Activated CD8-positive, alpha-beta memory T cell treated with anti-CD3 and anti-CD28 coated beads for 24 hours (primary cell): ENCODE results near the gene NETO1.

ENCODE experiments used
- DNase-seq: peaks from one replicate; pipeline ENCODE4 v3.0.0-alpha.2; 2020

NETO1 gene

DNA sequence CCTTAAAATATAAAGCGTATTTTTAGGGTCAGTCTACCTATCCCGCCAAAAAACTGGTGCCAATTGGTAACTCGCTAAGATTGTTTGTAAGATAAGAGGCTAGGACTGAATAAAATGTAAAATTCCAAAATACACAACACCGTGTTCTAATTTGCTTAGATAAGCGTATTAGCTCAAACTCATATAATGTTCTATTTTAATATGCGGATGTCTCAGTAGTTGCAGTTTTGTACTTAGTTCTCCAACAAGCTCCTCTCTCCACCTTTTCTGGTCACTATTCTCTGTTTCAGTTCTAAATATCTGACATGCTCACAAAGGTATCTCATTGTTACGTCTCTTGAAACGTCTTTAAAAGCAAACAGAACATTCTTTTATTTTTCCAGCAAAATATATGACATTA, 24.0 kb downstream of the NETO1 start:
- DNase-seq = no peak

GRCh38 chr18:72840109-72840508, 27.7 kb downstream of the NETO1 start:
- DNase-seq = no peak

DNA sequence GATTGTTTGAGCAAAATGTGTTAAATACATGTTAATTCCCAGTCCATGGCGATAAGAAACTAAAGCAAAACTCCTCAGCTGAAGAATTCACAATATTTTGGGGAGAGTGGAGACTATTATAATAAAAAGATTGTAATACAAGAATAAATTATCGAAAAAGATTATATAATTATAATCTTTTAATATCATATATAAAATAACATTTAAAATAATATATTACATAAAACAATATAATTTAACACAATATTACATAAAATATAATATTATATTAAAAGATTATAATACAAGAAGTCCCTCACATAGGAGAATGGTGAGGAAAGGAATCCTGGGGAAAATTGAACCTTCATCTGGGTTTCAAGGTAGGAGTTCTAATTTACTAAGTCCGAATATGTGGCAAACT, 33.1 kb downstream of the NETO1 start:
- no peak for DNase-seq

GRCh38 chr18:72833471-72833870, 34.3 kb downstream of the NETO1 start:
- no peak for DNase-seq

- DNase-seq = no peak
These were observed 37.7 kb downstream of the NETO1 start for GRCh38 chr18:72830109-72830508.

DNA sequence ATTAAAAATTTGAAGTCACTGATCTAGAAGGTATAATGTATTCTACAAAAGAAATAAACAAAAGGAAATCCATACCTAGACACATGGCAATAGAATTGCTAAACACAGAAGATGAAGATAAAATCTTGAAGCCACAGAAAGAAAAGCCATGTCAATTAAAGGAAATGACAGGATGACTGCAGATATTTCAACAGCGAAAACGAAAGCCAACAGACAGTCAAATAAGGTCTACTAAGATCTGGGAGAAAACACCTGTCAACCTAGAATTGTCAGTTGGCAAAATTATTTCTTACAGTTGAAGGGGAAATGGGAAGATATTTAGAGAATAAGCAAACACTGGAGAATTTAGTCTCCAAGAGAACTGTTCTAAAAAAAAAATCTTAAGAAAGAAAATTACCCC, 39.2 kb downstream of the NETO1 start:
- DNase-seq = no peak

- no peak for DNase-seq
These were observed 41.1 kb downstream of the NETO1 start for GRCh38 chr18:72826736-72827135.

- DNase-seq = no peak
These were observed 44.4 kb downstream of the NETO1 start for GRCh38 chr18:72823345-72823744.

DNA sequence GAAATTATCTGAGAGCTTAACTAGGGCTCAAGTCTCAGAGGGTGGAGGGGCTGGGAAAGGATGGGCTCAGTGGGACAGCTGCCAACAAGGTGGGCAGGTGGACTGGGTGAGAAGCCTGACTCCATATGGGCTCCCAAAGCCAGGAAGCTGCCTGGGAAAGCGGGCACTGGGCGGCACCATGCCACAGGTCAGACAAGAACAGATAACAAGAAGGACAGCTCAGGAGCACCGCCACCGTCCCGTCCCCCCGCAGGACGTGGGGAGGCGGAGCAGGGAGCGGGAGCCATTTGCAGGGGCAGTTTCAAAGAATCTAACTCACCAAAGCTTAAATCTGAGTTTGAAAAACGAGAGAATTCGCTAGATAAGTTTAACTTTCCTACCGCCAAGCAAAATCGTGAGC, 45.6 kb downstream of the NETO1 start:
- no peak for DNase-seq

- no peak for DNase-seq
These were observed 47.2 kb downstream of the NETO1 start for GRCh38 chr18:72820571-72820970.

GRCh38 chr18:72819050-72819449, 48.7 kb downstream of the NETO1 start:
- DNase-seq = no peak

GRCh38 chr18:72811047-72811446, 56.7 kb downstream of the NETO1 start:
- DNase-seq = no peak

GRCh38 chr18:72808680-72809079, 59.1 kb downstream of the NETO1 start:
- DNase-seq = no peak

- DNase-seq = no peak
These were observed 68.7 kb downstream of the NETO1 start for GRCh38 chr18:72799106-72799505.

- no peak for DNase-seq
These were observed 84.3 kb downstream of the NETO1 start for GRCh38 chr18:72783530-72783929.

GRCh38 chr18:72774914-72775313, 92.9 kb downstream of the NETO1 start:
- DNase-seq = no peak

- DNase-seq = no peak
These were observed 94.9 kb downstream of the NETO1 start for GRCh38 chr18:72772916-72773315.

DNA sequence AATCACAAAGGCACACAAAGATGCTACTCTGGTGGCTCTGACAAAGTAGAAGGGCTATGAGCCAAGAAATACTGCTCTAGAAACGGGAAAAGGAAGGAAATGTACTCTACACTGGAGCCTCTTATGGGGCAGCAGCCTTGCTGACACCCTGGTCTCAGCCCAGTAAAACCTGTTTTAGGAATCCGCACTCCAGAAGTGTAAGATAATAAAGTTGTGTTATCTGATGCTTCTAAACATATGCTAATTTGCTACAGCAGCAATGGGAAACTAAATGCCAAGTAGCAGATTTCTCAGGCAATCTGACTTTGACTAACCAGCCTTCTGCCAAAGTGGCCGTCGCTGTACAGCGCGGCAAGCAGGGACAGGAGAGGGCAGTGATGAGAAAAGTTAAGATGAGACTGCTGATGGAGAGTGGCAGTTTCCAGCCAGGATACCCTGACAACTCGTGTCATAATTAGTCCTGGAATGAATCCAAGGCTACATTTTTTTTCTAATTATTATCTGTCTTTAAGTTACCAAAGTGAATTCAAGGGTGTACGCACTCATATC, 99.0 kb downstream of the NETO1 start:
- DNase-seq = no peak

DNA sequence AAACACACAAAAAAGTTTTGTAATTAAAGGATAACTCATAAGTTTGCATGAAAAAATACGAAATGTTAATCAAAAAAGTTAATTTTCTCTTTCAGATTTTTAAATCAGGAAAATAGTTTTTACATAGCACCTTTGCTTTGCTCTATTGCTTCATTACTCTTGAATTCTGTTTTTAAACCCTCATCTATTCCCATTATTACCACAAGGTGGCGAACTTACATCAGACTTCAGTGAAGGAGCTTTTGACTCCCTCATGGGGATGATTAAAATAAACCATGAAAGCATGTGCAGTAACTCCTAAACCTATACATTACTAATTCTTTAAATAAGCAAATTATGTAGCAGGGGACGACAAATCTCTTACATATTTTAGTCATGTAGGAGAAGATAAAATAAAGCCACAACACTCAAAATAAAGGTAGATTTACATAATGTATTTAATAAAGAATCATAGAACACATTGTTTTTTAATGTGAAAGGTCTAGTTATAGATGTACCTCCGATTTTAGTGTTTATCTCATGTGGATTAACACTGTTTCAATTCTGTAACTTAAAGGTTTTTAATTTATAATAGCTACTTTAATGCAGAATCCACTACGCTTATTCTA, 105.2 kb downstream of the NETO1 start:
- DNase-seq = no peak

DNA sequence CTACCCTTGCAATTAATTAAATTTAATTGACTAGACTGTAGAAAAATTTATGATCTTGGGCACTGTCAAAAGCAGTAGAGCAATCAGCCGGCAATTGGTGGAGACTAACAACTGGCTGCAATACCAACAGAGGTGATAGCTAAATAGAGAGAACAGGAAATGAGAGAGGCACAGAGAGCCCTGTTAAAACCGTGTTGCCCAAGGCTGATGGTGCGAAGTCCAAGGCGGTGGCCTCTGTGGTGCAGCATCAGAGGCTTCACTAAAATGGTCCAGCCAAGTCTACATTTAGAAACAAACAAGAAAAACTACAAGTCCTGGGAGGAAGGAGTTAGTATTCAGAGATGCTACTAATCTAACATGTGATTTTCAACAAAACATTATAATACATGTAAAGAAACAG, 115.6 kb downstream of the NETO1 start:
- DNase-seq = no peak

GRCh38 chr18:72742002-72742401, 125.8 kb downstream of the NETO1 start:
- no peak for DNase-seq

GRCh38 chr18:72738136-72738535, 129.7 kb downstream of the NETO1 start:
- no peak for DNase-seq

- DNase-seq = no peak
These were observed 140.0 kb downstream of the NETO1 start for GRCh38 chr18:72727776-72728175.

- DNase-seq = no peak
These were observed 140.6 kb downstream of the NETO1 start for GRCh38 chr18:72727038-72727655.

GRCh38 chr18:72726201-72726600, 141.6 kb downstream of the NETO1 start:
- DNase-seq = no peak
